Measurements from ENCODE around the gene CDK5RAP3. TPM values are rescaled to one million over a fixed set of nuclear protein-coding genes. Genes with fewer than 3 reads are reported as not detected.

CDK5RAP3 gene
- total RNA-seq, 2 donors from 2014 or later, result 232 to 255 TPM

Other genes with a start within 250 kb of the CDK5RAP3 start
- gene TBX21, start 237.9 kb upstream of the CDK5RAP3 start, total RNA-seq, result 10 to 100 TPM; 27.9 to 45.5 TPM
- 10 to 100 TPM; 23.9 to 24.9 TPM for gene OSBPL7, start 149.3 kb upstream of the CDK5RAP3 start, total RNA-seq
- gene MRPL10, start 139.6 kb upstream of the CDK5RAP3 start, total RNA-seq, result 10 to 100 TPM; 81.7 to 83.5 TPM
- under 1 TPM; 0.46 to 0.83 TPM for gene LRRC46, start 139.4 kb upstream of the CDK5RAP3 start, total RNA-seq
- gene SCRN2, start 129.8 kb upstream of the CDK5RAP3 start, total RNA-seq, result 10 to 100 TPM; 16.1 to 17.6 TPM
- gene SP6, start 120.0 kb upstream of the CDK5RAP3 start, total RNA-seq, result under 1 TPM; 0.12 to 0.28 TPM
- gene SP2, start 74.9 kb upstream of the CDK5RAP3 start, total RNA-seq, result 10 to 100 TPM; 27.6 to 33.5 TPM
- 10 to 100 TPM; 18.4 to 30.1 TPM for gene PNPO, start 29.5 kb upstream of the CDK5RAP3 start, total RNA-seq
- not detected for gene PRR15L, start 13.2 kb upstream of the CDK5RAP3 start, total RNA-seq
- gene COPZ2, start 66.7 kb downstream of the CDK5RAP3 start, total RNA-seq, result 10 to 100 TPM; 11.7 to 14.2 TPM
- gene NFE2L1, start 77.2 kb downstream of the CDK5RAP3 start, total RNA-seq, result 100 to 1,000 TPM; 214 to 237 TPM
- 10 to 100 TPM; 47.0 to 62.3 TPM for gene CBX1, start 130.4 kb downstream of the CDK5RAP3 start, total RNA-seq
- gene SNX11, start 136.7 kb downstream of the CDK5RAP3 start, total RNA-seq, result 10 to 100 TPM; 30.5 to 30.6 TPM